A673 (cell line): ENCODE results near the gene NAALADL2. TPM values are rescaled to one million over a fixed set of nuclear protein-coding genes. Genes with fewer than 3 reads are reported as not detected.
"Not testable (repeated sequence)": the region's sequence is repeated elsewhere in the genome, so short reads cannot be mapped to it uniquely, and the experiment has no call there.

Experiments used
- BruUV-seq: library from RNA; stranded (reverse); fragments of 400-500 nt; replicated peaks from 2 replicates; lab custom pipeline; 2021; lab: Mats Ljungman, UMichigan
- CTCF ChIA-PET: fragments of 300-600 bp; sonication (Branson Sonifier 250); formaldehyde crosslinking; loops from one replicate; lab custom pipeline; 2022; ENCODE audit warnings: antibody characterized with exemption; lab: Charles Lee
- POLR2A ChIA-PET: fragments of 300-600 bp; sonication (Branson Sonifier 250); formaldehyde crosslinking; loops from one replicate; lab custom pipeline; 2022; ENCODE audit warnings: antibody characterized with exemption; ENCODE audit not compliant: low non-redundant PET; lab: Charles Lee
- DNase-seq: peaks from one replicate; pipeline ENCODE4 v3.0.0-alpha.2; 2015; ENCODE audit warnings: low spot score
- H3K27ac ChIP-seq: fragments of 200-600 bp; sonication (generic); 2 replicates; pipeline ENCODE4 v1.5.1; 2016; ENCODE audit warnings: mixed run types, low read depth, mild to moderate bottlenecking, mixed read lengths, antibody characterized with exemption, low read length; ENCODE audit not compliant: poor library complexity, severe bottlenecking
- H3K27me3 ChIP-seq: fragments of 200-600 bp; sonication (generic); replicated peaks from 2 replicates; pipeline ENCODE4 v1.6.1; 2017; ENCODE audit warnings: mixed run types, low read depth, mild to moderate bottlenecking, mixed read lengths, antibody characterized with exemption, low read length; ENCODE audit not compliant: insufficient read depth, poor library complexity
- H3K36me3 ChIP-seq: fragments of 200-600 bp; sonication (generic); 2 replicates; pipeline ENCODE4 v1.6.1; 2016; ENCODE audit warnings: mixed run types, mild to moderate bottlenecking, mixed read lengths, antibody characterized with exemption, low read length; ENCODE audit not compliant: insufficient read depth, poor library complexity, severe bottlenecking
- H3K4me1 ChIP-seq: fragments of 200-600 bp; sonication (generic); 2 replicates; pipeline ENCODE4 v1.6.1; 2017; ENCODE audit warnings: mixed run types, mild to moderate bottlenecking, mixed read lengths, antibody characterized with exemption, low read length; ENCODE audit not compliant: insufficient read depth, poor library complexity, severe bottlenecking
- H3K4me3 ChIP-seq: fragments of 200-600 bp; sonication (generic); 2 replicates; pipeline ENCODE4 v1.5.1; 2016; ENCODE audit warnings: low read depth, mixed run types, mild to moderate bottlenecking, mixed read lengths, low read length; ENCODE audit not compliant: poor library complexity, severe bottlenecking
- H3K9me3 ChIP-seq: fragments of 200-600 bp; sonication (generic); 2 replicates; pipeline ENCODE4 v1.6.1; 2016; ENCODE audit warnings: mixed run types, low read depth, mild to moderate bottlenecking, mixed read lengths, antibody characterized with exemption, low read length; ENCODE audit not compliant: poor library complexity, severe bottlenecking
- EZH2 ChIP-seq: fragments of 200-600 bp; sonication (generic); IDR thresholded peaks from 2 replicates; pipeline ENCODE4 v1.6.1; 2017; ENCODE audit warnings: borderline replicate concordance, low read depth, mild to moderate bottlenecking, mixed read lengths, antibody characterized with exemption, low read length; ENCODE audit not compliant: poor library complexity, severe bottlenecking
- intact Hi-C: fragments of 100-400 bp; cut with micrococcal nuclease; formaldehyde crosslinking; loops from one replicate; pipeline ENCODE4 v1.10.0; 2022; ENCODE audit not compliant: unreplicated experiment
- total RNA-seq: library from RNA; stranded (reverse); gene quantifications from 2 replicates; pipeline ENCODE4 v1.2.3, GENCODE V29; 2021
- TF ChIP-seq, protein P1 (sequence below): fragments of 300-800, 200-600 bp; sonication (generic); conservative IDR thresholded peaks from 2 replicates; pipeline ENCODE4 v1.5.1; 2017; ENCODE audit warnings: low read depth, mild to moderate bottlenecking, antibody characterized with exemption, low read length, moderate library complexity, mixed read lengths

Gene NAALADL2
- total RNA-seq, 1 experiment from 2014 or later, result 0.64 TPM

DNA sequence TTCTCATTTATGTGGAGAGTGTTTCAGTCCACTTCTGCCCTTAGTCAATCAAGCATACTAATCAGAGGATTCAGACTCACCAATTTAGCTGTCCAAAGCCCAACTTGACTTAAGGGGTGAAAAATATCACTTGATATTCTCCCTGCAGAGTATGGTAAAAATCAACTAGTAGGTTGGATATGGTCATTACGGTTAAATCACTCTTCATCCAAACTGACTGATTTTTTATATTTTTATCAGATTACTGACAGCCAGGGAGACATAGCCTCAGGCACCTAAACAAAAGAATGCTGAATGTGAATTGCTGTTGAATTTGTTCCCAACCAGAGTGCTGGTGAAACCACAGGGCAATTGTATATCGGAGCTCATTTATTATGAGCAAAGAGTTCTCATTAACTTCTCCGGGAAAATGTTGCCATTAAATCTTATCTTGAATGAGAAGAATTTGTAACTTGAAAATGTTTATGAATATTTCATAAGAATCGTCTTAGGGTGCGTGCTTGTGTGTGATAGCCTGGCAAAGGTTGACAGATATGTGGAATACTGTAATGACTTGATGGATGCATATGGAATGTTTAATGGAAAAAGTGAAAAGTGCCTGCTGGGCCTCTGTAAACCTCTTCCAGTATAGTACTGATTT is 411.2 kb downstream of the NAALADL2 start:
- ChIA-PET CTCF (interaction anchor here (0.6 kb wide), 1 partner anchor 17 kb away, joined by 3 read pairs; no protein-coding TSS in a partner anchor), POLR2A (interaction anchor here (0.6 kb wide), 1 partner anchor 13 kb away, joined by 19 read pairs; no protein-coding TSS in a partner anchor)
- no peaks in the 10 kb centered on the region for H3K27me3 ChIP-seq
- no TSS peak for BruUV-seq
- no peak for TF ChIP-seq EZH2
- TF ChIP-seq, protein P1, sequence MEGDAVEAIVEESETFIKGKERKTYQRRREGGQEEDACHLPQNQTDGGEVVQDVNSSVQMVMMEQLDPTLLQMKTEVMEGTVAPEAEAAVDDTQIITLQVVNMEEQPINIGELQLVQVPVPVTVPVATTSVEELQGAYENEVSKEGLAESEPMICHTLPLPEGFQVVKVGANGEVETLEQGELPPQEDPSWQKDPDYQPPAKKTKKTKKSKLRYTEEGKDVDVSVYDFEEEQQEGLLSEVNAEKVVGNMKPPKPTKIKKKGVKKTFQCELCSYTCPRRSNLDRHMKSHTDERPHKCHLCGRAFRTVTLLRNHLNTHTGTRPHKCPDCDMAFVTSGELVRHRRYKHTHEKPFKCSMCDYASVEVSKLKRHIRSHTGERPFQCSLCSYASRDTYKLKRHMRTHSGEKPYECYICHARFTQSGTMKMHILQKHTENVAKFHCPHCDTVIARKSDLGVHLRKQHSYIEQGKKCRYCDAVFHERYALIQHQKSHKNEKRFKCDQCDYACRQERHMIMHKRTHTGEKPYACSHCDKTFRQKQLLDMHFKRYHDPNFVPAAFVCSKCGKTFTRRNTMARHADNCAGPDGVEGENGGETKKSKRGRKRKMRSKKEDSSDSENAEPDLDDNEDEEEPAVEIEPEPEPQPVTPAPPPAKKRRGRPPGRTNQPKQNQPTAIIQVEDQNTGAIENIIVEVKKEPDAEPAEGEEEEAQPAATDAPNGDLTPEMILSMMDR, result no peak
- DNase-seq, result peak; percentile 53
- peak overlapping the region; percentile 1 for H3K27ac ChIP-seq
- H3K4me3 ChIP-seq, result no peak overlapping the region
- intact Hi-C loops, result no loop called here
- H3K9me3 ChIP-seq, result no peaks in the 10 kb centered on the region
- peaks cover 13% of the 10 kb centered on the region for H3K4me1 ChIP-seq
- H3K36me3 ChIP-seq, result no peaks in the 10 kb centered on the region

- ChIA-PET CTCF (no interaction called here), POLR2A (interaction anchor here (0.6 kb wide), 1 partner anchor 14 kb away, joined by 19 read pairs; no protein-coding TSS in a partner anchor)
- BruUV-seq, result no TSS peak
- Histone ChIP-seq H3K36me3 (no peaks in the 10 kb centered on the region), H3K9me3 (no peaks in the 10 kb centered on the region), H3K4me1 (peaks cover 13% of the 10 kb centered on the region), H3K4me3 (no peak overlapping the region), H3K27ac (no peak overlapping the region), H3K27me3 (no peaks in the 10 kb centered on the region)
- TF ChIP-seq EZH2, result no peak
- TF ChIP-seq, protein P1, result no peak
- DNase-seq, result peak; percentile 3
- intact Hi-C loops, result no loop called here
Measured at GRCh38 chr3:175270866-175271265, 411.7 kb downstream of the NAALADL2 start.

DNA sequence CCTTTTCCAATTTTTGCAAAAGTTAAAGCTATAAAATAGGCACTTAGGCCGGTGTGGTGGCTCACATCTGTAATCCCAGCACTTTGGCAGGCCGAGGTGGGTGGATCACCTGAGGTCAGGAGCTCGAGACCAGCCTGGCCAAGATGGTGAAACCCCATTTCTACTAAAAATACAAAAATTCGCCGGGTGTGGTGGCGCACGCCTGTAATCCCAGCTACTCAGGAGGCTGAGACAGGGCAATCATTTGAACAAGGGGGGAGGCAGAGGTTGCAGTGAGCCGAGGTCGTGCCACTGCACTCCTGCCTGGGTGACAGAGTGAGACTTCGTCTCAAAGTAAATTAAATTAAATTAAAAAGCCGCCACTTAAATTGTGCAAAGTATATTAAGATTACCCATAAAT is 412.3 kb downstream of the NAALADL2 start:
- H3K4me3 ChIP-seq, H3K9me3 ChIP-seq, H3K27ac ChIP-seq, BruUV-seq, H3K36me3 ChIP-seq, POLR2A ChIA-PET, DNase-seq, H3K27me3 ChIP-seq, intact Hi-C loops, CTCF ChIA-PET: not testable (repeated sequence)
- peaks cover 13% of the 10 kb centered on the region for H3K4me1 ChIP-seq

DNA sequence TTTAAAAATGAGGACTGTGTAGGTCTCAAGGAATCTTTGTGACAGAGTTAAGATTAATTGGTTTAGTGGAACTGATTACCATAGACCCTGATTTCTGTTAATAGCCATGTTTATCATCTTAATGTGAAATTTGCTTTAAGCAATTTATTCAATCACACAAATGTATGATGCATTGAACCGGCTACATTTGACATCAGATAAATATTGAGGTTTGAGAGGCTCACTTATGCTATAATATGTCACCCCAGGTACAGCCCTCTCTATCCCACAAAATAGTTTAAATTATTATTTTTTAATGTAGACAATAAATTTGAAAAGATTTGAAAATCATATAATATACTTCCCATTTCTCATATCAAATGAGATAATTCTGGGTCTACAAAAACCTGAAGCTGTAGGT is 413.3 kb downstream of the NAALADL2 start:
- Histone ChIP-seq H3K4me3 (no peak overlapping the region), H3K27ac (no peak overlapping the region), H3K9me3 (no peaks in the 10 kb centered on the region), H3K36me3 (no peaks in the 10 kb centered on the region), H3K27me3 (no peaks in the 10 kb centered on the region), H3K4me1 (peaks cover 13% of the 10 kb centered on the region)
- no TSS peak for BruUV-seq
- DNase-seq, result no peak
- ChIA-PET CTCF (no interaction called here), POLR2A (no interaction called here)
- intact Hi-C loops, result no loop called here
- TF ChIP-seq EZH2, result no peak
- TF ChIP-seq, protein P1, result no peak
